HL-60/S4 treated with retinoic acid at 250 ng/mL for 4 days and 3 days (cell line): ENCODE results near the gene CD40LG.

Experiments
- in situ Hi-C: fragments of 300-500 bp; cut with MboI; formaldehyde crosslinking; loops from 2 replicates; pipeline ENCODE4 v1.7.0; 2022; ENCODE audit warnings: low sequenced_read_pairs

CD40LG gene

GRCh38 chrX:136646602-136647239 lies 1.2 kb upstream of the CD40LG start:
- in situ Hi-C loops, result no loop called here

DNA sequence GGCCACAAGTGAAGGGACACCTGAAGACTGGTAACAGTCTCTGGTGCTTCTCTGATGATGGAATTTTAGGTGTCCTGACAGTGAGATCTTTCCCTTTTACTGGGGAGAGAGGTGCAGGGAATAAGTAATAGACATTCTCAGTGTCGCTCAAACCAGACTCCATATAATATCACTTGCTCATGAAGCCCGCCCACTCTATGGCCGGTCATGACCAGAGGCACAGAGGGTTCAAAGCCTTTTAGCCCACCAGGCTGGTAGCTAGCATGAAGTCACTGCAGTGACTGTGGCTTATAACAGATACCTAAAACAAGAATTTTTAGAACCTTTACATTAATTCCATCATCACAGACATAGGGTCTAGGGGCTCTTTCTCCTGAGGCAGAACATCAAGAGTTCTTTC lies 2.9 kb downstream of the CD40LG start:
- in situ Hi-C loops, result no loop called here

DNA sequence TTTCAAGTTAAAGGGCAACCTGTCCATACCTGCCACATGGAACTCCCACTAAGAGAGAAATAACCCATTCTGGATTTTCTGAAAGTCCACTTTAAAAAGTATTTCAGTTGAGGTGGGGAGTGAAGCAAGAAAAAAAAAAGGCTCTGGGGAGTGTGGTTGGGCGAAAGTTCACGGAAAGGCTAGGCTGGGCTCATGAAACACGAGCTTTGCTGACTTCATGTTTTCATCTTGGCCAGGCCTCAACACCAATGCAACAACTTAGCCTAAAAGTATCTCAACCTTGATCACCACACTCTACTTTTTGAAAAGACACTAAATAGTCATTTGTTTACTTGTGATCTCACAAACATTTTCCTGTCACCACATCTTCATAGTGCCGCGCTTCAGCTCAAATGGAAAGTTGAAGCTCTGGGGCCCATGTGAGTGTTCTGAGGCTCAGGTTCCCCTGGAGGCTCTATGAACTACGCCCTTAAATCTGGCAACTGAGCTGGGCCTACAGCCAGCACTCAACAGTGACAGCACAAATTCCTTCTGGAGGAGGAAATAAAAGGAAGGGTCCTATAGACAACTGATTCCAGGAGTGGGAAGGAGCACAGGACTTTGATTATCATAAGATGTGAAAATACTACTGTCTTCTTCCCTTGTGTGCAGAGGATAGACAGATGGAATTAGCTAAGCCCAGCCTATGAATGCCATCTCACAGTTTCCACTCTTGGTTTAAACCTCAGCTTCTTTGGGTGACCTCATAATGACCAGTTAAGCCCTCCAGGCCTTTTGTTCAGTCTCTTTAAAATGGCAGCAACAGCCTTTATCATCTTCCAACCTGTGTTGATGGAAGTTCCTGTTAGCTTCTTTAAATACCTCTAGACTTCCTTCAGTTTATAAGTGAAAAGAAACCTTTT lies 5.1 kb downstream of the CD40LG start:
- in situ Hi-C loops, result no loop called here

DNA sequence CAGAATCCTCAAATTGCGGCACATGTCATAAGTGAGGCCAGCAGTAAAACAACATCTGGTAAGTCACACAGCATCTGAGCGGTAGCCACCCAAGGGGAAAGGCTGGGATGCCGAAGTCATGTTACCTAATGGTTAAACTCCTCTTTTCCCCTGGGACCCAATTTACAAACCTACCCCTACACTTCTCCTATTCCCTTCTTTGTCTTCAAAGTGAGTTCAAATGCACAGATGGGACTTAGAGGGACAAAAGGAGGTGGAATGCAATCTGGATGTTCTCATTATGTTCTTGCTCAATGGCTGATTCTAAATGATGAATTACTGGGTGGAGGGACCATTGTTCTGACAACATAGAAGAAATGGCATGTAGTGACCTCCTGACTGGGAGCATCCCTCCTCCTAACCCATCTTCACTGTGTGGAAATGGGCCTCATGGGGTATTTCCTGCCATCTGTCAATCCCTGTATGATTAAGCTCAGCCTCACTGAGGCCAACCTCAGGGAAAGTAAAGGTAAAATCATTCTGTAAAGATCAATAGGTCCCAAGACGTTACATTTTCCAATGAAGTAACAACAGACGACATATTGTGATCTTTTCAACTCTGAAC lies 8.5 kb downstream of the CD40LG start:
- in situ Hi-C loops, result no loop called here

- in situ Hi-C loops, result no loop called here
Measured at GRCh38 chrX:136658151-136658550, 10.2 kb downstream of the CD40LG start.

- in situ Hi-C loops, result no loop called here
Measured at GRCh38 chrX:136659174-136659573, 11.2 kb downstream of the CD40LG start.

GRCh38 chrX:136660896-136661295 lies 12.9 kb downstream of the CD40LG start:
- in situ Hi-C loops, result no loop called here

DNA sequence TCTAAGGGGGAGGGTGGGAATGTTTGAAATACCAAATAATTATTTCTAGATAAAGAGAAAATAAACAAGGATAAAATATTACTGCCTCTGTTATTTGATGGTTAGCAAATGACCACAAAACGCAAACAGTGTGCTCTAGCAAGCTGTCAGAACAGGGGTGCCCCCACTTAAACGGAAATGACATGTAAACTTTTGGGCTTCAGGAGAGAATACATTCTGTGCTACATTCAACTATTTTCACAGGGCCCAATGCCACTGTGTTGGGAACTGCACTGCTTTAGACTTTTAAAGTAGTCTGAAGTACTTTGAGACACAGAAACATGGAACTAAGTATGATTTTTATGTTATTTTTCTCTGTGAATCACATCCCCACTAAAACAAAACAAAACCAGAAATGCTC lies 14.1 kb downstream of the CD40LG start:
- in situ Hi-C loops, result no loop called here

DNA sequence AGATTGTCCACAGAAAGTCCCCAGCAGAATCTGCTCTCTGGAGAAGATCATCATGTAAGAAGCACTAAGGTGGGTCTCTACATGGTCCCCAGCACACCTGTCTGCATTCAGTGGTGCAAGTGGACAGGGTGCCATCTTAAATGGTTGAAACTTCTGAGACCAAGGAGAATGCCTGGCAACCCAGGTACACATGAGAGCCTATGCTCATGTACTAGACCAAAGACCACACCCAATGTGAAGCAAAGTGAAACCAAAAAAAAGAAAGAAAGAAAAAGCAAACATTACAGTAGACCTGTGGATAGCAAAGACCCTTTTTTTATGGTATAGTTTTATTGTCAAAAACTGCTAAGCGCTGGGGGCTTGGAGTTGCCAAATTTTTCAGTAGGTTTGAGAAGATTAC lies 15.0 kb downstream of the CD40LG start:
- in situ Hi-C loops, result no loop called here

- in situ Hi-C loops, result no loop called here
Measured at GRCh38 chrX:136665258-136665900, 17.4 kb downstream of the CD40LG start.

DNA sequence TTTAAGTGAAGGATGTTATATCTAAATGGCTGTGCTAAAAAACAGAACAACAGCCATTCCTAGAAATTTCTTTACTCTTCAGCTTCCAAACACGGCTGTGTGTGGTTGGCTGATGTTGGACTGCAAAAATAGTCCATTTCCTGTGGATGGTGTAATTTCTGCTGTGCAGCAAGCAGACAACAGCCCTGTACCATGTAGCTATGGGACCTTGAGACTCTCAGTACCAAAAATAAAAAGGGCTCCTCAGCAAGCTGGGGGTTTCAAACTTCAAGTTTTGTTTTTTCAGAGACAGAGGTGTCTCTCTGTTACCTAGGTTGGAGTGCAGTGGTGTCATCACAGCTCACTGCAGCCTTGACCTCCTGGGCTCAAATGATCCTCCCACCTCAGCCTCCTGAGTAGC lies 18.1 kb downstream of the CD40LG start:
- in situ Hi-C loops, result no loop called here

GRCh38 chrX:136667446-136668168 lies 19.6 kb downstream of the CD40LG start:
- in situ Hi-C loops, result no loop called here

DNA sequence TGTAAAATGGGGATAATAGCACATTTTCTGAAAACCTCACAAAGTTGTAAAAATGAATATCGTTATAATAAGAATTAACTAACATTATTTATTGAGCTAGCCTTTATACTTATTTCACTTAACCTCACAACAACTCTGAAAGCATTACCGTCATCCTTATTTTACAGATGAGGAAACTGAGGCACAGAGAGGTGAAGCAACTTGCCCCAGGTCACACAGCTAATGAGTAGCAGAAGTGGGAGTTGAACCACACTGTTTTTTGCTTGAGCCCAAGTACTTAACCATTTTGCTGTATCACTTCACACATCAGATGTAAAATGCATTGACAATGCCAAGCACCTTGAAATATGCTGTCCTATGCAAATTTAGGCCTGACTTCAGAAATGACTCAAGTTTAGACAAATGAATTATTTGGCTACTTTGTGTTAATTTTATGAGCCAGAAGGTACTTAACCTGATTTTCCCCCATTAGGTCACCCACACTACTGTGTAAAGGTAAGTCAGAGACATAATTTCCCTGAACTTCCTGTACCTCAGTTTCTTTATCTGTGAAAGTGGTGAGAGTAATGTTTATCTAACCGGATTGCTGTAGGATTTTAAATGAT lies 23.1 kb downstream of the CD40LG start:
- in situ Hi-C loops, result no loop called here

DNA sequence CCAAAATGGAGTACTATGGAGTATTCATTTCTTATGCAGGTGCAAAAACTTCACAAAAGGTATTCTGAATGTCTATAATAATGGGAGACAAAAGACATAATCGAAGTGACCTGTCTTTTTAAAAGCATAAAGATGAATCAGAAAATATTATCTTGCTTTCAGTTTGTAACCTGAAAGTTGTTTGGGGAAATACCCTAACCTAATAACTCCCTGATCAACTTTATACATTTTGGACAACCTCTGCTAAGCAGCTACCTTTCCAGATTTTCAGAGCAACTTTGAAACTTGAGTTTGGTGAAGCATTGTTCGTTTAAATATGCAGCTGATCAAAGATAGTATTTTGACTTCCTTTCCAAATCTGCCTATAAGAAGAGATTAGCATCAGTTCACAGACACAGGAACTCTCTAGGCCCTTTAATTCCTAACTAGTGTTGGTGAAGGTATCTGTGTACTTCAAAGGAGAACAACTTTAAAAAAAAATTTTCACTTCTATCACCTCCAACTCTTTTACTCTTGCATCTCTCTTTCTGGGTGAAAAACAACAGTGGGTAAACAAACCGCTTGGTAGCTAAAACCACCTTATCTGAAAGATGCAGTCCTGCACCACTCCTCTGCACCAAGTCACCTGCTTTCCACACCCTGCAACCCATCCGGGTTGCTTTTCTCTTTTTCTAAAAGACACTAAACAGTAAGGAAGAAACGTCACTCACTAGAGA lies 26.5 kb downstream of the CD40LG start:
- in situ Hi-C loops, result no loop called here

DNA sequence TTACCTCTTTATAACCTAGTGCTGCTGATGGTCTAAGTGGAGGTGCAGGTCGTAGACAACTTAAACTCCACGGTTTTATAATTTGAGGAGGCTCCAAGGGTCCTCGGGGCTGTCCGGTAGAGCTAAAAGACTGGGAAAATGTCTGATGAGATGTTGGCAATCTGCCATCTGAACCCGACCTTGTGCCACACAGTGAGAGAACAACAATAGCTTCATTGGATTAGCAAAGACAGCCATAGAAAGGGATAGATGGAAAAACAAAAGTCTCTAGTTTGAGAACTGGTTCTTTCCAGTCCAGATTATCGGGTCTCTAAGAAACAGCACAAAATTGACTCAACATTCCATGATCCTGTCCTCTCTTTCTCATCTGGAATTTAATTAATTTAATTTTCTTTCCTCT lies 31.6 kb downstream of the CD40LG start:
- in situ Hi-C loops, result no loop called here

GRCh38 chrX:136684120-136684519 lies 36.2 kb downstream of the CD40LG start:
- in situ Hi-C loops, result no loop called here

DNA sequence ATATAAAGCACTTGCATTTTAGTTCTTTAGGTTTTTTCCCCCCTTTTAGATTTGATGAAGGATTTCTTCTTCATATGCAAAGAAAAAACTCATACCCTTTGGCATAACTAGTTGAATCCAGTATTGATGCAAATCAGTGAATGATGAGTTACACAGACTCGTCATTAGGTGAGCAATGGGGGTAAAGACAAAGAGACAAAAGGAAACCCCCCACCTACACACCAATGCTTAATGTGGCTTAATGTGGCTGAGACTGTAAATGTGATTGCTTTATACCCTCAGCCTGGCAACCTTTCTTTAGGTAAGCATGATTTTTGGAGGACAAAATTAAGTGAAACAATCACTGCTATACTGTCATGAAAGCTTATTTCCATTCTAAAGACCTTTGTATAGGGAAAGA lies 39.5 kb downstream of the CD40LG start:
- in situ Hi-C loops, result no loop called here

- in situ Hi-C loops, result no loop called here
Measured at GRCh38 chrX:136689436-136689835, 41.5 kb downstream of the CD40LG start.

- in situ Hi-C loops, result no loop called here
Measured at GRCh38 chrX:136691028-136691809, 43.3 kb downstream of the CD40LG start.
